NCI-H345 treated with DMSO at 0.1 percent for 48 hours (cell line): ENCODE measurements around the gene TREML2.

Experiments
- DNase-seq: peaks from one replicate; lab custom pipeline; 2025; ENCODE audit not compliant: unreplicated experiment; lab: John Stamatoyannopoulos, UW

The TREML2 gene

GRCh38 chr6:41150671-41151070 is 50.3 kb downstream of the TREML2 start:
- DNase-seq: no peak

GRCh38 chr6:41147917-41148316 is 53.0 kb downstream of the TREML2 start:
- no peak for DNase-seq
